Suprapubic skin (tissue), 4 donors: ENCODE data around the gene KANSL1. TPM values are rescaled to one million over a fixed set of nuclear protein-coding genes. Genes with fewer than 3 reads are reported as not detected.

Experiments used
- DNase-seq, 2 donors: peaks; one replicate each; pipeline ENCODE4 v3.0.0-alpha.2; 2019; ENCODE audit warnings: low spot score in 2 of 2
- H3K27ac ChIP-seq: fragments of 200-600 bp; sonication (generic); one replicate; pipeline ENCODE4 v1.5.1; 2019
- H3K27me3 ChIP-seq: fragments of 200-600 bp; sonication (generic); one replicate; pipeline ENCODE4 v1.5.1; 2019
- H3K36me3 ChIP-seq: fragments of 200-600 bp; sonication (generic); one replicate; pipeline ENCODE4 v1.5.1; 2019
- H3K4me1 ChIP-seq: fragments of 200-600 bp; sonication (generic); one replicate; pipeline ENCODE4 v1.5.1; 2019
- H3K4me3 ChIP-seq: fragments of 200-600 bp; sonication (generic); one replicate; pipeline ENCODE4 v1.5.1; 2019; ENCODE audit warnings: mild to moderate bottlenecking
- H3K9me3 ChIP-seq: fragments of 200-600 bp; sonication (generic); one replicate; pipeline ENCODE4 v1.5.1; 2019
- CTCF ChIP-seq, 2 donors: fragments of 200-600 bp in 1 of 2; fragments of 450-650 bp in 1 of 2; sonication (generic) in 1 of 2; IDR thresholded peaks; one replicate each; pipeline ENCODE4 v1.5.1; 2016 to 2019; ENCODE audit warnings: antibody characterized with exemption in 2 of 2, mild to moderate bottlenecking in 1 of 2, moderate library complexity in 1 of 2
- EP300 ChIP-seq: sonication (generic); formaldehyde crosslinking; IDR thresholded peaks from one replicate; pipeline ENCODE4 v1.6.1; 2017; ENCODE audit warnings: antibody characterized with exemption
- POLR2A ChIP-seq, 2 donors: fragments of 450-650 bp; IDR thresholded peaks; one replicate each; pipeline ENCODE4 v1.6.1; 2017; ENCODE audit warnings: antibody characterized with exemption in 2 of 2, mild to moderate bottlenecking in 2 of 2, moderate library complexity in 2 of 2
- POLR2AphosphoS5 ChIP-seq, 3 donors: sonication (generic); formaldehyde crosslinking; IDR thresholded peaks; one replicate each; pipeline ENCODE4 v1.6.1; 2017; ENCODE audit warnings: antibody characterized with exemption in 3 of 3
- WGBS: methylation state at CpG from one replicate; pipeline ENCODE4 v1.1.5; 2018; 5-methylcytosine and 5-hydroxymethylcytosine counted together
- total RNA-seq, 4 donors: library from RNA; depleted of rRNA; stranded (reverse); fragments of >200 nt; gene quantifications; one replicate each; pipeline ENCODE4 v1.1.0, GENCODE V29; 2016

KANSL1 gene
- total RNA-seq, 4 donors from 2014 or later = 68.2 to 187 (median 79.0) TPM

- Histone ChIP-seq H3K27ac (no peak overlapping the region), H3K9me3 (no peaks in the 10 kb centered on the region), H3K4me1 (peaks cover 58% of the 10 kb centered on the region), H3K36me3 (no peaks in the 10 kb centered on the region), H3K27me3 (no peaks in the 10 kb centered on the region), H3K4me3 (no peak overlapping the region)
- TF ChIP-seq EP300 (no peak), POLR2AphosphoS5 (IDR thresholded peaks at IDR 0.05) (no peak), POLR2A (IDR thresholded peaks at IDR 0.05) (no peak), CTCF (IDR thresholded peaks at IDR 0.05) (no peak)
- WGBS = 72% methylated on average over 3 of the region's 3 CpGs
- no peak for DNase-seq
Observed at GRCh38 chr17:46135879-46136563, 57.2 kb downstream of the KANSL1 start.

GRCh38 chr17:46135126-46135812, 58.0 kb downstream of the KANSL1 start:
- DNase-seq = no peak
- Histone ChIP-seq H3K36me3 (no peaks in the 10 kb centered on the region), H3K9me3 (no peaks in the 10 kb centered on the region), H3K27ac (no peak overlapping the region), H3K4me1 (peaks cover 56% of the 10 kb centered on the region), H3K27me3 (no peaks in the 10 kb centered on the region), H3K4me3 (no peak overlapping the region)
- WGBS = 96% methylated on average over 4 of the region's 4 CpGs
- no peak for TF ChIP-seq POLR2A (IDR thresholded peaks at IDR 0.05)
- TF ChIP-seq CTCF (IDR thresholded peaks at IDR 0.05) = no peak
- TF ChIP-seq EP300 = no peak
- TF ChIP-seq POLR2AphosphoS5 (IDR thresholded peaks at IDR 0.05) = no peak

- Histone ChIP-seq H3K27me3 (no peaks in the 10 kb centered on the region), H3K27ac (no peak overlapping the region), H3K36me3 (no peaks in the 10 kb centered on the region), H3K4me3 (no peak overlapping the region), H3K4me1 (peaks cover 36% of the 10 kb centered on the region), H3K9me3 (no peaks in the 10 kb centered on the region)
- DNase-seq = no peak
- WGBS = 51% methylated on average over 2 of the region's 2 CpGs
- TF ChIP-seq CTCF (IDR thresholded peaks at IDR 0.05) = no peak
- TF ChIP-seq POLR2AphosphoS5 (IDR thresholded peaks at IDR 0.05) = no peak
- TF ChIP-seq EP300 = no peak
- no peak for TF ChIP-seq POLR2A (IDR thresholded peaks at IDR 0.05)
Observed at GRCh38 chr17:46129302-46129701, 63.9 kb downstream of the KANSL1 start.

GRCh38 chr17:46128453-46128852, 64.8 kb downstream of the KANSL1 start:
- H3K27me3 ChIP-seq = no peaks in the 10 kb centered on the region
- TF ChIP-seq EP300 (no peak), POLR2A (IDR thresholded peaks at IDR 0.05) (no peak), CTCF (IDR thresholded peaks at IDR 0.05) (no peak), POLR2AphosphoS5 (IDR thresholded peaks at IDR 0.05) (no peak)
- peaks cover 37% of the 10 kb centered on the region for H3K4me1 ChIP-seq
- H3K36me3 ChIP-seq = no peaks in the 10 kb centered on the region
- 76% methylated on average over 4 of the region's 4 CpGs for WGBS
- H3K27ac ChIP-seq = no peak overlapping the region
- H3K9me3 ChIP-seq = no peaks in the 10 kb centered on the region
- DNase-seq = no peak
- no peak overlapping the region for H3K4me3 ChIP-seq

- H3K27me3 ChIP-seq = no peaks in the 10 kb centered on the region
- peaks cover 40% of the 10 kb centered on the region for H3K4me1 ChIP-seq
- no peak for DNase-seq
- H3K9me3 ChIP-seq = no peaks in the 10 kb centered on the region
- no peaks in the 10 kb centered on the region for H3K36me3 ChIP-seq
- H3K4me3 ChIP-seq = no peak overlapping the region
- TF ChIP-seq POLR2A (IDR thresholded peaks at IDR 0.05) (no peak), POLR2AphosphoS5 (IDR thresholded peaks at IDR 0.05) (no peak), EP300 (no peak), CTCF (IDR thresholded peaks at IDR 0.05) (no peak)
- WGBS = 93% methylated on average over 2 of the region's 2 CpGs
- H3K27ac ChIP-seq = no peak overlapping the region
Observed at GRCh38 chr17:46127524-46127923, 65.7 kb downstream of the KANSL1 start.
